Glutamatergic neuron (in vitro differentiated cells): ENCODE data around the gene DUOXA2. TPM values are rescaled to one million over a fixed set of nuclear protein-coding genes. Genes with fewer than 3 reads are reported as not detected.

Experiments used
- DNase-seq: peaks from one replicate; pipeline ENCODE4 v3.0.0; 2022
- H3K27ac Mint-ChIP-seq: one replicate; pipeline ENCODE4 v1.8.0; 2020; ENCODE audit warnings: mild to moderate bottlenecking, mixed read lengths, inconsistent platforms; ENCODE audit not compliant: unreplicated experiment
- H3K27me3 Mint-ChIP-seq: one replicate; pipeline ENCODE4 v1.8.0; 2020; ENCODE audit warnings: mild to moderate bottlenecking, moderate library complexity, mixed read lengths, inconsistent platforms; ENCODE audit not compliant: unreplicated experiment
- H3K36me3 Mint-ChIP-seq: one replicate; pipeline ENCODE4 v1.8.0; 2020; ENCODE audit warnings: mild to moderate bottlenecking, mixed read lengths, inconsistent platforms; ENCODE audit not compliant: unreplicated experiment
- H3K4me1 Mint-ChIP-seq: one replicate; pipeline ENCODE4 v1.8.0; 2020; ENCODE audit warnings: mild to moderate bottlenecking, low read depth, mixed read lengths, inconsistent platforms; ENCODE audit not compliant: unreplicated experiment
- H3K4me3 Mint-ChIP-seq: one replicate; pipeline ENCODE4 v1.8.0; 2020; ENCODE audit warnings: mild to moderate bottlenecking, mixed read lengths, inconsistent platforms; ENCODE audit not compliant: unreplicated experiment
- H3K9me3 Mint-ChIP-seq: one replicate; pipeline ENCODE4 v1.8.0; 2020; ENCODE audit warnings: mild to moderate bottlenecking, moderate library complexity, mixed read lengths, inconsistent platforms; ENCODE audit not compliant: unreplicated experiment
- total RNA-seq: library from RNA; stranded (reverse); fragmentation: NEBNext Ultra II Directional; extraction: Animal tissue kit (Norgen Biotek cat#: 25700); gene quantifications from one replicate; pipeline ENCODE4 v1.2.1, GENCODE V29; 2021; ENCODE audit not compliant: unreplicated experiment
- TF ChIP-seq, protein P1 (sequence below): fragments of 200-600 bp; sonication (generic); IDR thresholded peaks from one replicate; pipeline ENCODE4 v1.5.0; 2021; ENCODE audit not compliant: partially characterized antibody, unreplicated experiment

DUOXA2 gene
- total RNA-seq, 1 donor from 2014 or later, result not detected

- Mint-ChIP-seq H3K27me3 (peaks cover 16% of the 10 kb centered on the region), H3K27ac (no peak overlapping the region), H3K4me1 (no peaks in the 10 kb centered on the region), H3K36me3 (no peaks in the 10 kb centered on the region), H3K9me3 (no peaks in the 10 kb centered on the region), H3K4me3 (no peak overlapping the region)
- DNase-seq, result no peak
- TF ChIP-seq, protein P1, sequence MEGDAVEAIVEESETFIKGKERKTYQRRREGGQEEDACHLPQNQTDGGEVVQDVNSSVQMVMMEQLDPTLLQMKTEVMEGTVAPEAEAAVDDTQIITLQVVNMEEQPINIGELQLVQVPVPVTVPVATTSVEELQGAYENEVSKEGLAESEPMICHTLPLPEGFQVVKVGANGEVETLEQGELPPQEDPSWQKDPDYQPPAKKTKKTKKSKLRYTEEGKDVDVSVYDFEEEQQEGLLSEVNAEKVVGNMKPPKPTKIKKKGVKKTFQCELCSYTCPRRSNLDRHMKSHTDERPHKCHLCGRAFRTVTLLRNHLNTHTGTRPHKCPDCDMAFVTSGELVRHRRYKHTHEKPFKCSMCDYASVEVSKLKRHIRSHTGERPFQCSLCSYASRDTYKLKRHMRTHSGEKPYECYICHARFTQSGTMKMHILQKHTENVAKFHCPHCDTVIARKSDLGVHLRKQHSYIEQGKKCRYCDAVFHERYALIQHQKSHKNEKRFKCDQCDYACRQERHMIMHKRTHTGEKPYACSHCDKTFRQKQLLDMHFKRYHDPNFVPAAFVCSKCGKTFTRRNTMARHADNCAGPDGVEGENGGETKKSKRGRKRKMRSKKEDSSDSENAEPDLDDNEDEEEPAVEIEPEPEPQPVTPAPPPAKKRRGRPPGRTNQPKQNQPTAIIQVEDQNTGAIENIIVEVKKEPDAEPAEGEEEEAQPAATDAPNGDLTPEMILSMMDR, result no peak
Measured at GRCh38 chr15:45141386-45141785, 27.3 kb downstream of the DUOXA2 start.

DNA sequence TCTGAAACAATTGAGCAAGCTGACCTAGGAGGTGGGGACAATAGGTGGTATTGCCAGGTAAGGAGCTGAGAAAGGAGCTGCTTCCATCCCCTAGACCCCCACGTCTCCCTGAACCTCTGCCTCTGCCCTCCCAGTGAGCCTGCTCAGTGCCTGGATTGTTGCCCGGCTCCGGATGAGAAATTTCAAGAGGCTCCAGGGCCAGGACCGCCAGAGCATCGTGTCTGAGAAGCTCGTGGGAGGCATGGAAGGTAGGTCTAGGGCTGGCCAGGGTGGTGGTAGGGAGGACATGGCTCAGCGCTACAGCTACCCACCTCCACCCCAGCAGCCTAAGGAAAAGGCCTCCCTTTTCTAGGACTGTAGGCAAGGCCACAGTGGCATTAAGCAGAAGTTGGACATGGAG, 28.9 kb downstream of the DUOXA2 start:
- Mint-ChIP-seq H3K27ac (no peak overlapping the region), H3K27me3 (peaks cover 14% of the 10 kb centered on the region), H3K4me1 (no peaks in the 10 kb centered on the region), H3K9me3 (no peaks in the 10 kb centered on the region), H3K36me3 (no peaks in the 10 kb centered on the region), H3K4me3 (no peak overlapping the region)
- TF ChIP-seq, protein P1, result no peak
- DNase-seq, result no peak

GRCh38 chr15:45143946-45144345, 29.8 kb downstream of the DUOXA2 start:
- peaks cover 11% of the 10 kb centered on the region for H3K27me3 Mint-ChIP-seq
- no peak overlapping the region for H3K4me3 Mint-ChIP-seq
- H3K9me3 Mint-ChIP-seq, result no peaks in the 10 kb centered on the region
- TF ChIP-seq, protein P1, result no peak
- H3K36me3 Mint-ChIP-seq, result no peaks in the 10 kb centered on the region
- DNase-seq, result no peak
- H3K4me1 Mint-ChIP-seq, result no peaks in the 10 kb centered on the region
- H3K27ac Mint-ChIP-seq, result no peak overlapping the region

DNA sequence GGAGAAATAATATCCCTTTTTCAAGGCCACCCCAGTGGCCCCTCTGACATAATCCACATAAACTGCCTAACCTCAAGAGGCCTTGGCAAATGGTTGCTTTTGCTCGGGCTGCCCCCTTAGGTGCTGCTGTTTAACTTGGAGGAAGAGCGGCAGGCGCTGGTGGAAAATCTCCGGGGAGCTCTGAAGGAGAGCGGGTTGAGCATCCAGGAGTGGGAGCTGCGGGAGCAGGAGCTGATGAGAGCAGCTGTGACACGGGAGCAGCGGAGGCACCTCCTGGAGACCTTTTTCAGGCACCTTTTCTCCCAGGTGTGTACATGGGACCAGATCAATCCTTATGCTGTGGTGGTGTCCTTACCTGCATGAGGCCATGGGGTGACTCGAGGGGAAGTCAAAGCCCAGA, 30.6 kb downstream of the DUOXA2 start:
- DNase-seq, result no peak
- Mint-ChIP-seq H3K4me1 (no peaks in the 10 kb centered on the region), H3K9me3 (no peaks in the 10 kb centered on the region), H3K4me3 (no peak overlapping the region), H3K27me3 (peaks cover 11% of the 10 kb centered on the region), H3K27ac (no peak overlapping the region), H3K36me3 (no peaks in the 10 kb centered on the region)
- TF ChIP-seq, protein P1, result no peak

DNA sequence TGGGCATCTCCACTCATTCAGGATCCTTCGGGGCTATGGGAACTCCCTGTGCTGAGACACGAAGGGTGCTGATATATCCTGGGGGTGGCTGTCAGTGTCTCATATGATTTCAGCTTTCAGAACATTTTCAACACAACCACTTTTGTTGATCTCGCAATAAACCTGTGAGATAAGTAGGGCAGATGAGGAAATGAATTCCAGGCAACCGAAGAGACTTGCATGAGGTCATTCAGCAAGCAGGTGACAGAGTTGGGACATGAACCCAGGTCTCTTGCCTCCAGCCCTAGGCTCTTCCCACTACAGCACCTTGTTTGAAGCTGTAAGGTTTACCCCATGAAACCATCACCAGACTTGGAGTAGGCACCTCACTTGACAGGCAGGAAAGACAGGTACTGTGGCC, 32.3 kb downstream of the DUOXA2 start:
- no peak overlapping the region for H3K27ac Mint-ChIP-seq
- no peak overlapping the region for H3K4me3 Mint-ChIP-seq
- TF ChIP-seq, protein P1, result no peak
- no peaks in the 10 kb centered on the region for H3K4me1 Mint-ChIP-seq
- H3K27me3 Mint-ChIP-seq, result peaks cover 11% of the 10 kb centered on the region
- H3K36me3 Mint-ChIP-seq, result no peaks in the 10 kb centered on the region
- no peaks in the 10 kb centered on the region for H3K9me3 Mint-ChIP-seq
- no peak for DNase-seq
